Large intestine (tissue), 3 donors: ENCODE measurements around the gene ANKRD60. TPM values are rescaled to one million over a fixed set of nuclear protein-coding genes. Genes with fewer than 3 reads are reported as not detected.
A peak's percentile ranks its signal among the peaks of the same experiment; 100 is the strongest.

Experiments used
- DNase-seq, 2 donors: peaks; one replicate each; pipeline versions ENCODE4 v3.0.0 to v3.0.0-alpha.2; 2013
- H3K27ac ChIP-seq: one replicate; pipeline ENCODE4 v1.5.1; 2013; ENCODE audit warnings: low read length
- H3K27me3 ChIP-seq: 2 replicates; pipeline ENCODE4 v1.6.1; 2013; ENCODE audit warnings: low read length; ENCODE audit not compliant: control insufficient read depth, insufficient read depth
- H3K36me3 ChIP-seq: 2 replicates; pipeline ENCODE4 v1.6.1; 2013; ENCODE audit warnings: low read length; ENCODE audit not compliant: control insufficient read depth, insufficient read depth
- H3K4me1 ChIP-seq: one replicate; pipeline ENCODE4 v1.6.1; 2013; ENCODE audit warnings: low read length; ENCODE audit not compliant: control insufficient read depth, insufficient read depth
- H3K4me3 ChIP-seq: one replicate; pipeline ENCODE4 v1.5.1; 2013; ENCODE audit warnings: low read length
- H3K9me3 ChIP-seq: one replicate; pipeline ENCODE4 v1.6.1; 2013; ENCODE audit warnings: mild to moderate bottlenecking, low read depth, low read length, moderate library complexity; ENCODE audit not compliant: control insufficient read depth
- WGBS: methylation state at CpG from one replicate; pipeline ENCODE4 v1.1.5; 2013; ENCODE audit warnings: low lambda C conversion rate; ENCODE audit not compliant: insufficient coverage; 5-methylcytosine and 5-hydroxymethylcytosine counted together
- polyA plus RNA-seq: library from polyadenylated mRNA; unstranded; fragments of 120-200 nt; gene quantifications from one replicate; pipeline ENCODE4 v1.2.1, GENCODE V29; 2013

ANKRD60 gene
- polyA plus RNA-seq, 1 donor, result not detected

GRCh38 chr20:58177799-58178198 lies 50.7 kb downstream of the ANKRD60 start:
- no peak overlapping the region for H3K4me3 ChIP-seq
- DNase-seq, result no peak
- peaks cover 23% of the 10 kb centered on the region for H3K27me3 ChIP-seq
- peaks cover 3% of the 10 kb centered on the region for H3K4me1 ChIP-seq
- H3K9me3 ChIP-seq, result no peaks in the 10 kb centered on the region
- no CpG with 5 or more reads among the region's 10 CpGs for WGBS
- H3K36me3 ChIP-seq, result no peaks in the 10 kb centered on the region
- no peak overlapping the region for H3K27ac ChIP-seq

GRCh38 chr20:58175836-58176235 lies 52.6 kb downstream of the ANKRD60 start:
- no peak for DNase-seq

GRCh38 chr20:58175425-58175824 lies 53.0 kb downstream of the ANKRD60 start:
- Histone ChIP-seq H3K4me1 (peaks cover 3% of the 10 kb centered on the region), H3K9me3 (no peaks in the 10 kb centered on the region), H3K27ac (peak overlapping the region; percentile 45), H3K27me3 (peaks cover 16% of the 10 kb centered on the region), H3K36me3 (no peaks in the 10 kb centered on the region), H3K4me3 (no peak overlapping the region)
- DNase-seq, result no peak
- 80% methylated on average over 2 of the region's 9 CpGs for WGBS

More at GRCh38 chr20:58175836-58176235, 52.6 kb downstream of the ANKRD60 start:
- no peak overlapping the region for H3K27ac ChIP-seq
- H3K9me3 ChIP-seq, result no peaks in the 10 kb centered on the region
- H3K4me1 ChIP-seq, result peaks cover 3% of the 10 kb centered on the region
- H3K4me3 ChIP-seq, result no peak overlapping the region
- no peaks in the 10 kb centered on the region for H3K36me3 ChIP-seq
- no CpG with 5 or more reads among the region's 5 CpGs for WGBS
- peaks cover 19% of the 10 kb centered on the region for H3K27me3 ChIP-seq

GRCh38 chr20:58174708-58175280 lies 53.7 kb downstream of the ANKRD60 start:
- peak overlapping the region; percentile 57 for H3K27ac ChIP-seq
- peaks cover 3% of the 10 kb centered on the region for H3K4me1 ChIP-seq
- no peak overlapping the region for H3K4me3 ChIP-seq
- peak in 1 of 2 donors; percentile 21 for DNase-seq
- no peaks in the 10 kb centered on the region for H3K36me3 ChIP-seq
- peaks cover 10% of the 10 kb centered on the region for H3K27me3 ChIP-seq
- no CpG with 5 or more reads among the region's 10 CpGs for WGBS
- H3K9me3 ChIP-seq, result no peaks in the 10 kb centered on the region

GRCh38 chr20:58173930-58174707 lies 54.3 kb downstream of the ANKRD60 start:
- no peak for DNase-seq
- 40% methylated on average over 1 of the region's 26 CpGs for WGBS
- H3K4me3 ChIP-seq, result no peak overlapping the region
- peaks cover 5% of the 10 kb centered on the region for H3K27me3 ChIP-seq
- H3K4me1 ChIP-seq, result peaks cover 3% of the 10 kb centered on the region
- peak overlapping the region; percentile 57 for H3K27ac ChIP-seq
- H3K36me3 ChIP-seq, result no peaks in the 10 kb centered on the region
- H3K9me3 ChIP-seq, result no peaks in the 10 kb centered on the region

GRCh38 chr20:58173091-58173490 lies 55.4 kb downstream of the ANKRD60 start:
- no CpG with 5 or more reads among the region's 9 CpGs for WGBS
- Histone ChIP-seq H3K36me3 (no peaks in the 10 kb centered on the region), H3K9me3 (no peaks in the 10 kb centered on the region), H3K4me3 (no peak overlapping the region), H3K4me1 (peaks cover 3% of the 10 kb centered on the region), H3K27me3 (no peaks in the 10 kb centered on the region), H3K27ac (no peak overlapping the region)
- DNase-seq, result no peak

GRCh38 chr20:58171796-58172425 lies 56.5 kb downstream of the ANKRD60 start:
- H3K9me3 ChIP-seq, result no peaks in the 10 kb centered on the region
- DNase-seq, result no peak
- 93% methylated on average over 2 of the region's 8 CpGs for WGBS
- no peaks in the 10 kb centered on the region for H3K27me3 ChIP-seq
- no peaks in the 10 kb centered on the region for H3K36me3 ChIP-seq
- H3K4me1 ChIP-seq, result peaks cover 3% of the 10 kb centered on the region
- H3K27ac ChIP-seq, result no peak overlapping the region
- no peak overlapping the region for H3K4me3 ChIP-seq

GRCh38 chr20:58169450-58169849 lies 59.0 kb downstream of the ANKRD60 start:
- Histone ChIP-seq H3K27ac (no peak overlapping the region), H3K4me3 (no peak overlapping the region), H3K27me3 (no peaks in the 10 kb centered on the region), H3K9me3 (no peaks in the 10 kb centered on the region), H3K36me3 (no peaks in the 10 kb centered on the region), H3K4me1 (no peaks in the 10 kb centered on the region)
- no peak for DNase-seq
- WGBS, result no CpG with 5 or more reads among the region's 4 CpGs

GRCh38 chr20:58168843-58169242 lies 59.6 kb downstream of the ANKRD60 start:
- no peak overlapping the region for H3K27ac ChIP-seq
- WGBS, result no CpG with 5 or more reads among the region's 4 CpGs
- H3K4me1 ChIP-seq, result no peaks in the 10 kb centered on the region
- H3K9me3 ChIP-seq, result no peaks in the 10 kb centered on the region
- no peak for DNase-seq
- H3K36me3 ChIP-seq, result no peaks in the 10 kb centered on the region
- H3K27me3 ChIP-seq, result no peaks in the 10 kb centered on the region
- H3K4me3 ChIP-seq, result no peak overlapping the region

GRCh38 chr20:58167759-58168158 lies 60.7 kb downstream of the ANKRD60 start:
- Histone ChIP-seq H3K27me3 (no peaks in the 10 kb centered on the region), H3K4me3 (no peak overlapping the region), H3K27ac (no peak overlapping the region), H3K9me3 (no peaks in the 10 kb centered on the region), H3K4me1 (no peaks in the 10 kb centered on the region), H3K36me3 (no peaks in the 10 kb centered on the region)
- WGBS, result no CpG with 5 or more reads among the region's 7 CpGs
- no peak for DNase-seq
